ENCODE results near the gene CRTC1. TPM values are rescaled to one million over a fixed set of nuclear protein-coding genes. Genes with fewer than 3 reads are reported as not detected.

Gene CRTC1
- total and polyA plus RNA-seq, 2 of the 13 experiments (the other 11 are each of a cell fraction or from before 2014, with no cell fraction given): 2.0 to 2.7 TPM

GRCh38 chr19:18731562-18732008, 48.1 kb downstream of the CRTC1 start:
- H3K9ac ChIP-seq (ENCODE audit: insufficient read depth, low read depth, low read length): peak overlapping the region; percentile 26; the same call in 1 of the 2 replicates
- no peak overlapping the region; a peak in 1 of 6 replicates for H3K4me3 ChIP-seq (replicated peaks in 1 of 3; ENCODE audit: insufficient read depth in 1 of 3, low read depth in 2 of 3, low read length in 3 of 3)
- 22% methylated on average over 1 of the region's 15 CpGs for WGBS (ENCODE audit: low lambda C conversion rate)
- H3K27me3 ChIP-seq (ENCODE audit: control insufficient read depth in 1 of 2, insufficient read depth in 2 of 2, low read length in 2 of 2): no peaks in the 10 kb centered on the region
- peak overlapping the region; percentile 50 for H3K4me2 ChIP-seq (ENCODE audit: low read depth, low read length)
- ChIA-PET CTCF (ENCODE audit: low intra/inter-chr PET ratio, low total read pairs) (no interaction called here), POLR2A (interaction anchor here (0.6 to 1.4 kb wide), 2 partner anchors 10 to 51 kb away, joined by 3 to 6 read pairs; no protein-coding TSS in a partner anchor)
- peaks cover 51% of the 10 kb centered on the region for H3K4me1 ChIP-seq (ENCODE audit: insufficient read depth, low read length)
- H3K9me3 ChIP-seq (ENCODE audit: low read length): no peaks in the 10 kb centered on the region
- BruUV-seq (replicated peaks): no TSS peak
- H3K79me2 ChIP-seq (ENCODE audit: insufficient read depth, low read length): peaks cover 4% of the 10 kb centered on the region
- H4K20me1 ChIP-seq (ENCODE audit: insufficient read depth, low read length): no peaks in the 10 kb centered on the region
- DNase-seq (ENCODE audit: low spot score): peak; percentile 32
- peak; percentile 54 for FAIRE-seq
- intact Hi-C loops (cut with micrococcal nuclease; ENCODE audit: unreplicated experiment) (loop anchor here (10.0 kb wide), 1 partner anchor 47 kb away; the partner anchor contains the start of gene CRTC1), in situ Hi-C loops (cut with HindIII; ENCODE audit: extremely low pct_ligation_motif_present, low pct_unique_long_range_greater_than_20kb) (no loop called here)
- H2AFZ ChIP-seq (ENCODE audit: low read length): no peak overlapping the region
- no peaks in the 10 kb centered on the region; a peak in 1 of 5 replicates for H3K36me3 ChIP-seq (replicated peaks in 1 of 2; ENCODE audit: control insufficient read depth in 1 of 2, insufficient read depth in 2 of 2, low read length in 2 of 2)
- ATAC-seq: peak; percentile 62
- peak overlapping the region; percentile 59 for H3K27ac ChIP-seq (ENCODE audit: extremely low read length, insufficient read depth, low read length)
- TF ChIP-seq ZNF589 (CRISPR knock-in tag; conservative IDR thresholded peaks at IDR 0.05) (0 out of 2 replicates have a peak, but pooled peaks have one; percentile 40), HIVEP1 (CRISPR knock-in tag; IDR thresholded peaks at IDR 0.05) (peak; percentile 73; the same call in 1 of the 2 replicates), PHF8 (CRISPR knock-in tag; IDR thresholded peaks at IDR 0.05) (no peak), ARID5B (CRISPR knock-in tag; IDR thresholded peaks at IDR 0.05) (peak; percentile 46; the same call in 1 of the 2 replicates), HMGXB4 (CRISPR knock-in tag; IDR thresholded peaks at IDR 0.05; ENCODE audit: borderline replicate concordance in 1 of 2, low read depth in 1 of 2) (no peak), DMTF1 (CRISPR knock-in tag; IDR thresholded peaks at IDR 0.05) (no peak), TCF7 (IDR thresholded peaks at IDR 0.05; ENCODE audit: low read depth) (no peak), ZNF740 (CRISPR knock-in tag; IDR thresholded peaks at IDR 0.05) (no peak), FOXA3 (CRISPR knock-in tag; IDR thresholded peaks at IDR 0.05) (0 out of 2 replicates have a peak, but pooled peaks have one; percentile 11), SNAI1 (CRISPR knock-in tag; IDR thresholded peaks at IDR 0.05; ENCODE audit: borderline replicate concordance) (no peak), PHF21A (CRISPR knock-in tag; IDR thresholded peaks at IDR 0.05) (no peak), NFE2 (CRISPR knock-in tag; IDR thresholded peaks at IDR 0.05) (no peak), MEF2D (CRISPR knock-in tag; IDR thresholded peaks at IDR 0.05) (no peak), HNF1B (CRISPR knock-in tag; IDR thresholded peaks at IDR 0.05) (peak; percentile 60; the same call in 1 of the 2 replicates)

Data from HepG2 (cell line).